ENCODE results near the gene LTN1.

Gene LTN1

GRCh38 chr21:28906841-28907240, 85.8 kb downstream of the LTN1 start:
- Histone ChIP-seq H3K79me2 (ENCODE audit: insufficient read depth, low read length) (no peaks in the 10 kb centered on the region), H2AFZ (ENCODE audit: low read depth, low read length, severe bottlenecking) (no peak overlapping the region), H3K4me3 (ENCODE audit: insufficient read depth, low read length, poor library complexity, severe bottlenecking) (no peak overlapping the region), H3F3A (ENCODE audit: insufficient read depth) (no peaks in the 10 kb centered on the region), H3K4me2 (ENCODE audit: low read depth, low read length, poor library complexity, severe bottlenecking) (no peak overlapping the region), H3K27ac (ENCODE audit: low read depth, low read length) (no peak overlapping the region), H3K9me2 (replicated peaks; ENCODE audit: insufficient read depth, low read length) (no peaks in the 10 kb centered on the region), H3K27me3 (ENCODE audit: low read length) (no peaks in the 10 kb centered on the region), H3K9me3 (ENCODE audit: insufficient read depth, low read length) (no peaks in the 10 kb centered on the region), H4K20me1 (ENCODE audit: low read depth, low read length) (no peaks in the 10 kb centered on the region), H3K36me3 (ENCODE audit: low read length) (no peaks in the 10 kb centered on the region), H3K9ac (ENCODE audit: low read length) (no peak overlapping the region)
- TF ChIP-seq CTCF (IDR thresholded peaks at IDR 0.05; ENCODE audit: insufficient read depth, low read length, poor library complexity, severe bottlenecking): no peak
- no peak for TF ChIP-seq EZH2phosphoT487 (conservative IDR thresholded peaks at IDR 0.05; ENCODE audit: low read length)

GRCh38 chr21:28906236-28906635, 86.4 kb downstream of the LTN1 start:
- Histone ChIP-seq H3K27me3 (ENCODE audit: low read length) (no peaks in the 10 kb centered on the region), H3K9ac (ENCODE audit: low read length) (no peak overlapping the region), H3K4me2 (ENCODE audit: low read depth, low read length, poor library complexity, severe bottlenecking) (no peak overlapping the region), H3K79me2 (ENCODE audit: insufficient read depth, low read length) (no peaks in the 10 kb centered on the region), H3F3A (ENCODE audit: insufficient read depth) (no peaks in the 10 kb centered on the region), H3K9me3 (ENCODE audit: insufficient read depth, low read length) (no peaks in the 10 kb centered on the region), H2AFZ (ENCODE audit: low read depth, low read length, severe bottlenecking) (no peak overlapping the region), H3K36me3 (ENCODE audit: low read length) (no peaks in the 10 kb centered on the region), H3K9me2 (replicated peaks; ENCODE audit: insufficient read depth, low read length) (no peaks in the 10 kb centered on the region), H3K27ac (ENCODE audit: low read depth, low read length) (no peak overlapping the region), H3K4me3 (ENCODE audit: insufficient read depth, low read length, poor library complexity, severe bottlenecking) (no peak overlapping the region), H4K20me1 (ENCODE audit: low read depth, low read length) (no peaks in the 10 kb centered on the region)
- TF ChIP-seq CTCF (IDR thresholded peaks at IDR 0.05; ENCODE audit: insufficient read depth, low read length, poor library complexity, severe bottlenecking) (no peak), EZH2phosphoT487 (conservative IDR thresholded peaks at IDR 0.05; ENCODE audit: low read length) (no peak)

GRCh38 chr21:28904961-28905435, 87.7 kb downstream of the LTN1 start:
- Histone ChIP-seq H3K4me3 (ENCODE audit: insufficient read depth, low read length, poor library complexity, severe bottlenecking) (no peak overlapping the region), H2AFZ (ENCODE audit: low read depth, low read length, severe bottlenecking) (no peak overlapping the region), H4K20me1 (ENCODE audit: low read depth, low read length) (no peaks in the 10 kb centered on the region), H3K36me3 (ENCODE audit: low read length) (no peaks in the 10 kb centered on the region), H3K9me2 (replicated peaks; ENCODE audit: insufficient read depth, low read length) (no peaks in the 10 kb centered on the region), H3K9me3 (ENCODE audit: insufficient read depth, low read length) (no peaks in the 10 kb centered on the region), H3K9ac (ENCODE audit: low read length) (no peak overlapping the region), H3K27me3 (ENCODE audit: low read length) (no peaks in the 10 kb centered on the region), H3K4me2 (ENCODE audit: low read depth, low read length, poor library complexity, severe bottlenecking) (no peak overlapping the region), H3K27ac (ENCODE audit: low read depth, low read length) (no peak overlapping the region), H3F3A (ENCODE audit: insufficient read depth) (no peaks in the 10 kb centered on the region), H3K79me2 (ENCODE audit: insufficient read depth, low read length) (no peaks in the 10 kb centered on the region)
- TF ChIP-seq CTCF (IDR thresholded peaks at IDR 0.05; ENCODE audit: insufficient read depth, low read length, poor library complexity, severe bottlenecking) (no peak), EZH2phosphoT487 (conservative IDR thresholded peaks at IDR 0.05; ENCODE audit: low read length) (no peak)

All from SU-DHL-6 (cell line).